Esophagus squamous epithelium (tissue), 5 donors: ENCODE measurements around the gene OGA. TPM values are rescaled to one million over a fixed set of nuclear protein-coding genes. Genes with fewer than 3 reads are reported as not detected.

Experiments
- DNase-seq: peaks from one replicate; lab custom pipeline; 2025; lab: John Stamatoyannopoulos, UW
- H3K27ac ChIP-seq, 4 donors: fragments of 200-600 bp; sonication (generic); one replicate each; pipeline ENCODE4 v1.5.1; 2016 to 2019; ENCODE audit warnings: mild to moderate bottlenecking in 1 of 4
- H3K27me3 ChIP-seq, 4 donors: fragments of 200-600 bp; sonication (generic); 1 replicate in 3 of 4; 2 replicates in 1 of 4; pipeline versions ENCODE4 v1.5.1 to v1.6.0; 2017 to 2021; ENCODE audit warnings: antibody characterized with exemption in 1 of 4
- H3K36me3 ChIP-seq, 3 donors: fragments of 200-600 bp; sonication (generic); one replicate each; pipeline ENCODE4 v1.5.1; 2016 to 2019
- H3K4me1 ChIP-seq, 3 donors: fragments of 200-600 bp; sonication (generic); one replicate each; pipeline ENCODE4 v1.5.1; 2017 to 2019
- H3K4me3 ChIP-seq, 4 donors: fragments of 200-600 bp; sonication (generic); 1 replicate in 3 of 4; 2 replicates in 1 of 4; pipeline ENCODE4 v1.5.1; 2016 to 2019; ENCODE audit warnings: mild to moderate bottlenecking in 2 of 4, moderate library complexity in 1 of 4
- H3K9me3 ChIP-seq, 3 donors: fragments of 200-600 bp; sonication (generic); one replicate each; pipeline ENCODE4 v1.5.1; 2016 to 2019
- POLR2A ChIP-seq, 4 donors: fragments of 450-650 bp; IDR thresholded peaks; one replicate each; pipeline ENCODE4 v1.6.1; 2017; ENCODE audit warnings: antibody characterized with exemption in 4 of 4, mild to moderate bottlenecking in 4 of 4, moderate library complexity in 3 of 4
- WGBS, 2 donors: methylation state at CpG; one replicate each; pipeline ENCODE4 v1.1.5; 2018; 5-methylcytosine and 5-hydroxymethylcytosine counted together
- intact Hi-C: fragments of 100-400 bp; cut with DNase I; formaldehyde crosslinking; loops from one replicate; pipeline ENCODE4 v1.15.0; 2022
- total RNA-seq, 4 donors: library from RNA; depleted of rRNA; stranded (reverse); fragments of >200 nt; gene quantifications; one replicate each; pipeline ENCODE4 v1.1.0, GENCODE V29; 2016
- TF ChIP-seq, protein P1 (sequence below), 6 experiments: fragments of 450-650 bp in 4 of 6; fragments of 200-600 bp in 2 of 6; sonication (generic) in 2 of 6; IDR thresholded peaks; one replicate each; pipeline ENCODE4 v1.5.1; 2016 to 2019; ENCODE audit warnings: antibody characterized with exemption in 6 of 6, mild to moderate bottlenecking in 4 of 6, moderate library complexity in 4 of 6
- donor health status: DM: yes; HTN: yes; CAD: no.

Gene OGA
- 100 to 1,000 TPM in 1 of 4 donors, 10 to 100 TPM in 3; 44.2 to 121 (median 60.7) TPM for total RNA-seq

- Histone ChIP-seq H3K27me3 (no peaks in the 10 kb centered on the region), H3K27ac (peak within 1 kb of the TSS; percentile 93 to 98 (median 96)), H3K4me3 (peak within 1 kb of the TSS; percentile 82 to 99 (median 92)), H3K36me3 (peaks cover 0 to under 1% (median 0%) of the 10 kb centered on the region in 3 donors), H3K4me1 (peaks cover 21 to 44% (median 28%) of the 10 kb centered on the region in 3 donors), H3K9me3 (no peaks in the 10 kb centered on the region)
- TF ChIP-seq, protein P1, sequence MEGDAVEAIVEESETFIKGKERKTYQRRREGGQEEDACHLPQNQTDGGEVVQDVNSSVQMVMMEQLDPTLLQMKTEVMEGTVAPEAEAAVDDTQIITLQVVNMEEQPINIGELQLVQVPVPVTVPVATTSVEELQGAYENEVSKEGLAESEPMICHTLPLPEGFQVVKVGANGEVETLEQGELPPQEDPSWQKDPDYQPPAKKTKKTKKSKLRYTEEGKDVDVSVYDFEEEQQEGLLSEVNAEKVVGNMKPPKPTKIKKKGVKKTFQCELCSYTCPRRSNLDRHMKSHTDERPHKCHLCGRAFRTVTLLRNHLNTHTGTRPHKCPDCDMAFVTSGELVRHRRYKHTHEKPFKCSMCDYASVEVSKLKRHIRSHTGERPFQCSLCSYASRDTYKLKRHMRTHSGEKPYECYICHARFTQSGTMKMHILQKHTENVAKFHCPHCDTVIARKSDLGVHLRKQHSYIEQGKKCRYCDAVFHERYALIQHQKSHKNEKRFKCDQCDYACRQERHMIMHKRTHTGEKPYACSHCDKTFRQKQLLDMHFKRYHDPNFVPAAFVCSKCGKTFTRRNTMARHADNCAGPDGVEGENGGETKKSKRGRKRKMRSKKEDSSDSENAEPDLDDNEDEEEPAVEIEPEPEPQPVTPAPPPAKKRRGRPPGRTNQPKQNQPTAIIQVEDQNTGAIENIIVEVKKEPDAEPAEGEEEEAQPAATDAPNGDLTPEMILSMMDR (IDR thresholded peaks at IDR 0.05) = peak in 2 of 6 experiments; percentile 24 to 38
- TF ChIP-seq POLR2A (IDR thresholded peaks at IDR 0.05) = peak in 3 of 4 donors; percentile 95 to 100 (median 99)
- DNase-seq = peak; percentile 94
- WGBS, 2 donors = 0 to 1% methylated on average over 17 to 29 of the region's 47 CpGs
- intact Hi-C loops = no loop called here
Measured at GRCh38 chr10:101818119-101818871, at the start of gene OGA. TSS of gene OGA (minus strand) at chr10:101818444. CDS start at chr10:101818022, 422 bp downstream.

- TF ChIP-seq POLR2A (IDR thresholded peaks at IDR 0.05) = no peak
- TF ChIP-seq, protein P1 (IDR thresholded peaks at IDR 0.05) = no peak
- DNase-seq = no peak
- intact Hi-C loops = no loop called here
Measured at GRCh38 chr10:101867931-101868330, 49.7 kb upstream of the OGA start.

GRCh38 chr10:101859530-101859929 is 41.3 kb upstream of the OGA start:
- Histone ChIP-seq H3K36me3 (peaks cover 0 to 18% (median 0%) of the 10 kb centered on the region in 3 donors), H3K4me3 (no peak overlapping the region), H3K4me1 (no peaks in the 10 kb centered on the region), H3K9me3 (peaks cover 0 to 12% (median 0%) of the 10 kb centered on the region in 3 donors), H3K27me3 (no peaks in the 10 kb centered on the region), H3K27ac (no peak overlapping the region)
- WGBS, 2 donors = 79 to 98% methylated on average over 2 of the region's 2 CpGs
- TF ChIP-seq, protein P1 (IDR thresholded peaks at IDR 0.05) = no peak
- no peak for TF ChIP-seq POLR2A (IDR thresholded peaks at IDR 0.05)
- DNase-seq = no peak
- intact Hi-C loops = no loop called here

More at GRCh38 chr10:101867931-101868330, 49.7 kb upstream of the OGA start:
- Histone ChIP-seq H3K4me1 (no peaks in the 10 kb centered on the region), H3K9me3 (no peaks in the 10 kb centered on the region), H3K27me3 (no peaks in the 10 kb centered on the region), H3K4me3 (no peak overlapping the region), H3K27ac (no peak overlapping the region), H3K36me3 (peaks cover 0 to 25% (median 0%) of the 10 kb centered on the region in 3 donors)
- WGBS, 2 donors = 70 to 74% methylated on average over 1 of the region's 1 CpG

DNA sequence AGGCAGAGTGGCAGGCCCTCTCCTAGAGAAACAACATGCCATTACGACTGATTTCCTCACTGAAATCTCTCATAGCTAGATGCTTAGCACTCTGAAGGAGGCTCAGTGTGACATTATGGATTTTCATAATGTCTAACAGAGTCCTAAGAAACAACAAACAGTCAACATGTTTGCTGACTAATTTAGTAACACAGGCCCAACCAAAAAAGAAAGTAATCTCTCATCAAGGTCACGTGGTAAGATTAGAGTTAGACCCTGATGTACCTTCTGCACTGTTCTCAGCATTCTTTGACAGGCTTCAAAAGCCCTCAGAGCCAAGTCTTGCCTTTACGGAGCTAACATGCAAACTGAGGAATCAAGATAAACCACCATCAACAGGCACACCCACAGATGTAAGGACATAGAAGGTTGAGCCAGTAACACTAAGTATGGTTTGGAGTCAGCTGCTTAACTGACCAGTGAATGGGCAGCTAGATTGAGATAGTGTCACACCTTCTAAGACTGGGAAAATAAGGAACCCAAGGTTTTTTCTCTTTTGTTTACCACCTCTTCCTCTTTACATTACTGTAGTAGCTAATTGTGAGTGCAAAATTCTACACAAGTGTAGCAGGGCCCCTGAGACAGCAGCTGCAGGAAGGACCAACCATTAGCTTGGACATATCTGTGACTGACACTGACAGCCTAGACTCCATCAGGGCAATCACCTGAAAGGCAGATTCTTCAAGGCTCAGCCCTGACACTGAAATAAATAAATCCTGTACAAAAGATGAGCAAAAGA is 40.7 kb upstream of the OGA start:
- WGBS, 2 donors = 49 to 52% methylated on average over 3 of the region's 3 CpGs
- TF ChIP-seq POLR2A (IDR thresholded peaks at IDR 0.05) = no peak
- TF ChIP-seq, protein P1 (IDR thresholded peaks at IDR 0.05) = no peak
- Histone ChIP-seq H3K9me3 (peaks cover 0 to 12% (median 0%) of the 10 kb centered on the region in 3 donors), H3K27ac (no peak overlapping the region), H3K36me3 (peaks cover 0 to 18% (median 0%) of the 10 kb centered on the region in 3 donors), H3K4me1 (no peaks in the 10 kb centered on the region), H3K4me3 (no peak overlapping the region), H3K27me3 (no peaks in the 10 kb centered on the region)
- intact Hi-C loops = no loop called here
- DNase-seq = no peak
